SH-SY5Y (cell line): ENCODE results near the gene SPATA1.

ENCODE experiments used
- GATA2 ChIP-seq: IDR thresholded peaks from 2 replicates; pipeline ENCODE4 v1.6.1; 2011; ENCODE audit warnings: mild to moderate bottlenecking, low read depth, low read length
- GATA3 ChIP-seq: IDR thresholded peaks from 2 replicates; pipeline ENCODE4 v1.6.1; 2011; ENCODE audit warnings: low read depth, mild to moderate bottlenecking, low read length, moderate library complexity

DNA sequence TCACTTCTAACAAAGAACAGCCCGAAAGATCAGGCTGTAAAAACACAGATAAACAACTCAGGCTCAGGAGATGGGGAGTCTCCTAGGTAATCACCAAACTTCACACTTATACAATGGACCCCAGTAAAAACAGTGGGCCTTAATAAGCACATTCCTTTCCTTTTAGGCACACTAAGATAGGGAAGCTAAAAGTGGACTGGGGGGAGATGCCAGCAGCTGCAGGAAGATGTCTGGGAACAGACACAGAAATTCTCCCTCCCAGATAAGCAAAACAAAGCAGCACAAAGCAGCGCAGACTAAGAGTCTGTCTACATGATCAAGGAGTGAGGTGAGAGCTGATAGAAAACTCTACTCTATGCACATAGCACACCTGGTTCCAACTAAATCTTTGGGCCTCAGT is 97.0 kb downstream of the SPATA1 start:
- TF ChIP-seq GATA2: no peak
- no peak for TF ChIP-seq GATA3
